GM19468 (cell line): ENCODE results near the gene ASB3.
"Not testable (repeated sequence)": the region's sequence is repeated elsewhere in the genome, so short reads cannot be mapped to it uniquely, and the experiment has no call there.

Experiments used
- ATAC-seq: cut with Tn5 transposase; IDR thresholded peaks from one replicate; pipeline ENCODE4 v1.9.1; 2021; ENCODE audit warnings: mild to moderate bottlenecking, moderate library complexity, moderate number of reproducible peaks; ENCODE audit not compliant: unreplicated experiment; ENCODE audit errors: extremely low read depth

Gene ASB3

GRCh38 chr2:53793261-53793660 lies 6.5 kb upstream of the ASB3 start:
- no peak for ATAC-seq

GRCh38 chr2:53787614-53788289 lies 999 bp upstream of the ASB3 start:
- ATAC-seq = no peak

- ATAC-seq = no peak
Observed at GRCh38 chr2:53786352-53786704, 425 bp downstream of the ASB3 start.

- ATAC-seq = no peak
Observed at GRCh38 chr2:53785366-53785765, 1.4 kb downstream of the ASB3 start.

- ATAC-seq = no peak
Observed at GRCh38 chr2:53784436-53784835, 2.3 kb downstream of the ASB3 start.

GRCh38 chr2:53782676-53783075 lies 4.1 kb downstream of the ASB3 start:
- no peak for ATAC-seq

- ATAC-seq = no peak
Observed at GRCh38 chr2:53780056-53780455, 6.7 kb downstream of the ASB3 start.

- ATAC-seq = no peak
Observed at GRCh38 chr2:53778536-53779162, 8.1 kb downstream of the ASB3 start.

GRCh38 chr2:53777134-53777533 lies 9.6 kb downstream of the ASB3 start:
- no peak for ATAC-seq

- ATAC-seq = no peak
Observed at GRCh38 chr2:53770264-53770663, 16.5 kb downstream of the ASB3 start.

GRCh38 chr2:53769318-53769945 lies 17.3 kb downstream of the ASB3 start:
- no peak for ATAC-seq

GRCh38 chr2:53768242-53768542 lies 18.6 kb downstream of the ASB3 start:
- ATAC-seq = no peak

GRCh38 chr2:53767405-53768241 lies 19.1 kb downstream of the ASB3 start, which contains the start of gene CHAC2:
CHAC2 (plus strand) TSS chr2:53767804; CDS start chr2:53767887, 83 bp downstream.
- ATAC-seq = peak; percentile 88

- ATAC-seq = no peak
Observed at GRCh38 chr2:53765767-53766166, 21.0 kb downstream of the ASB3 start.

- not testable (repeated sequence) for ATAC-seq
Observed at GRCh38 chr2:53757206-53757605, 29.5 kb downstream of the ASB3 start.

- ATAC-seq = no peak
Observed at GRCh38 chr2:53756644-53757043, 30.1 kb downstream of the ASB3 start.

- ATAC-seq = no peak
Observed at GRCh38 chr2:53755121-53755520, 31.6 kb downstream of the ASB3 start.

- no peak for ATAC-seq
Observed at GRCh38 chr2:53753041-53753440, 33.7 kb downstream of the ASB3 start.

GRCh38 chr2:53752385-53752784 lies 34.4 kb downstream of the ASB3 start:
- ATAC-seq = no peak

GRCh38 chr2:53751728-53752127 lies 35.0 kb downstream of the ASB3 start:
- peak; percentile 90 for ATAC-seq
